Measurements from ENCODE around the gene LAMA5.

Gene LAMA5

GRCh38 chr20:62274332-62274950 lies 92.7 kb downstream of the LAMA5 start:
- FAIRE-seq, result no peak
- no peak for DNase-seq (ENCODE audit: insufficient read length, low spot score)

GRCh38 chr20:62273416-62273815 lies 93.7 kb downstream of the LAMA5 start:
- no peak for DNase-seq (ENCODE audit: insufficient read length, low spot score)
- FAIRE-seq, result no peak

GRCh38 chr20:62272200-62272599 lies 94.9 kb downstream of the LAMA5 start:
- DNase-seq (ENCODE audit: insufficient read length, low spot score) (no peak), FAIRE-seq (no peak)

- FAIRE-seq, result no peak
Measured at GRCh38 chr20:62269871-62270270, 97.2 kb downstream of the LAMA5 start.

GRCh38 chr20:62269378-62269777 lies 97.7 kb downstream of the LAMA5 start:
- DNase-seq (ENCODE audit: insufficient read length, low spot score), result no peak
- FAIRE-seq, result no peak

More at GRCh38 chr20:62269871-62270270, 97.2 kb downstream of the LAMA5 start:
- DNase-seq (ENCODE audit: insufficient read length, low spot score), result no peak

- DNase-seq (ENCODE audit: insufficient read length, low spot score) (no peak), FAIRE-seq (no peak)
Measured at GRCh38 chr20:62268228-62268900, 98.7 kb downstream of the LAMA5 start.

- DNase-seq (ENCODE audit: insufficient read length, low spot score), result no peak
- FAIRE-seq, result no peak
Measured at GRCh38 chr20:62267543-62267942, 99.6 kb downstream of the LAMA5 start.

GRCh38 chr20:62266851-62267250 lies 100.3 kb downstream of the LAMA5 start:
- DNase-seq (ENCODE audit: insufficient read length, low spot score) (no peak), FAIRE-seq (no peak)

- FAIRE-seq (no peak), DNase-seq (ENCODE audit: insufficient read length, low spot score) (no peak)
Measured at GRCh38 chr20:62266340-62266739, 100.8 kb downstream of the LAMA5 start.

GRCh38 chr20:62265365-62265764 lies 101.7 kb downstream of the LAMA5 start:
- DNase-seq (ENCODE audit: insufficient read length, low spot score), result no peak
- FAIRE-seq, result no peak

- no peak for FAIRE-seq
- DNase-seq (ENCODE audit: insufficient read length, low spot score), result no peak
Measured at GRCh38 chr20:62263396-62263795, 103.7 kb downstream of the LAMA5 start.

GRCh38 chr20:62262064-62262463 lies 105.0 kb downstream of the LAMA5 start:
- DNase-seq (ENCODE audit: insufficient read length, low spot score) (no peak), FAIRE-seq (no peak)

GRCh38 chr20:62259294-62259565 lies 107.9 kb downstream of the LAMA5 start:
- FAIRE-seq, result no peak

More at GRCh38 chr20:62259294-62259565, 107.9 kb downstream of the LAMA5 start:
- no peak for DNase-seq (ENCODE audit: insufficient read length, low spot score)
